T follicular helper cell (primary cell): ENCODE results near the gene ISLR2.

Experiments used
- DNase-seq: peaks from one replicate; pipeline ENCODE4 v3.0.0-alpha.2; 2020; ENCODE audit warnings: low read depth

Gene ISLR2

GRCh38 chr15:74176262-74177214 lies 46.2 kb downstream of the ISLR2 start:
- DNase-seq = no peak

GRCh38 chr15:74178326-74179100 lies 48.1 kb downstream of the ISLR2 start:
- DNase-seq = no peak

GRCh38 chr15:74179101-74179841 lies 48.9 kb downstream of the ISLR2 start:
- no peak for DNase-seq

GRCh38 chr15:74179983-74180880 lies 49.8 kb downstream of the ISLR2 start:
- DNase-seq = no peak

- no peak for DNase-seq
These were observed 50.7 kb downstream of the ISLR2 start for GRCh38 chr15:74180881-74181602.

- DNase-seq = no peak
These were observed 51.7 kb downstream of the ISLR2 start for GRCh38 chr15:74182131-74182530.

GRCh38 chr15:74184582-74185091 lies 54.3 kb downstream of the ISLR2 start:
- no peak for DNase-seq

- no peak for DNase-seq
These were observed 55.4 kb downstream of the ISLR2 start for GRCh38 chr15:74185710-74186348.
